Fibroblast of peridontal ligament (primary cell): ENCODE measurements around the gene SYNE1.
"Not testable (repeated sequence)": the region's sequence is repeated elsewhere in the genome, so short reads cannot be mapped to it uniquely, and the experiment has no call there.

Experiments used
- DNase-seq: peaks from one replicate; pipeline ENCODE4 v3.0.0-alpha.2; 2010; ENCODE audit errors: extremely low read depth

The SYNE1 gene

DNA sequence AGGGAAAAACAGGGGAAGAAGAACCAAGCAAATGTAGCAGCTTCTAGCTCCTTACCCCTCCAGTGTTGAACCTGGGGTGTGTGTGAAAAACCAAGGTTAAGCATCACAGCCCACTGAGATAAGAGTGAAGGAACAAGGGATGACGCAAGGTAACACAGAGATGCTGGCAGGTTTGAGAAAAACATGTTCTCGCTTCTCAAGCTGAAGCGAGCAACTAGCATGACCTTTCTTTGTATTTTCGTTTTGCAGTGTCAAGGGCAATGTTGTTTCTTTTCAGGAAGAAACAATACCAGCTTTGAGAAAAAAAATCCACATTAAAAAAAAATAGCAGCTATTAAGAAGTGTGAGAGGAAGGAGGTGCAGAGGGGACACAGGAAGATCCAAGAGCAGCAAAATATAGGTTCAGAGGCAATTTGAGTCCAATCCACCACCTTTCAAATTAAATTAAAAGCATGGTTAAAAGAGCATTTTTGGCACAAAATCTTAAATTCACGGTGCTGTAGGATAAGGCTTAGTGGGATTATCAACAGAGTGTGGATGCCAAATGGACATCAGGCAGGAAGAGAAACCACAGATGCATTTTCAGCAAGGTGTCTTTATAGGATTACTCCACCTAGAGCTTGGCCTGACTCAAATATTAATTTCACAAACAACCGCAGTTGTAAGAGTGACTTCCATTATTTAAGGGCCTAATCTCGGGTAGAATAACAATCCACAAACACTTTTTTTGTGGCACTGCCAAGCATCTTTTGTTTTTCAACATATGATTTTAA lies 70.9 kb downstream of the SYNE1 start:
- no peak for DNase-seq

DNA sequence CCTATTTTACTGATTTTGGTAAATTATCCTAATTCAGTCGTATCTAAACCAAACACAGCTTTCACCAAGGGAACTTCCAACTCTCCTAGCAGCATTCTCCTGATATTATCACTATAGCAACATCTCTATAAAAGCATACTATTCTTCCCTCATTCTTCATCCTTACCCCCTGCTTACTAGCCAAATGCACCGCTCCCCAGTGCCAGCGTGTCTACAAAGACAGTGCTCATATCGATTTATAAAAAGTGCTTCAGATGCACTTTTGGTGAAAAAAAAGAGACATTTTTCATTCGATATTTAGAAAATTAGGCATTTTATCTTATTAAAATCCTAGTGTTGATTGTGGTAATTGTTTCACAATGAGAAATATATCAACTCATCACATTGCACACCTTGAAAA lies 74.0 kb downstream of the SYNE1 start:
- no peak for DNase-seq

DNA sequence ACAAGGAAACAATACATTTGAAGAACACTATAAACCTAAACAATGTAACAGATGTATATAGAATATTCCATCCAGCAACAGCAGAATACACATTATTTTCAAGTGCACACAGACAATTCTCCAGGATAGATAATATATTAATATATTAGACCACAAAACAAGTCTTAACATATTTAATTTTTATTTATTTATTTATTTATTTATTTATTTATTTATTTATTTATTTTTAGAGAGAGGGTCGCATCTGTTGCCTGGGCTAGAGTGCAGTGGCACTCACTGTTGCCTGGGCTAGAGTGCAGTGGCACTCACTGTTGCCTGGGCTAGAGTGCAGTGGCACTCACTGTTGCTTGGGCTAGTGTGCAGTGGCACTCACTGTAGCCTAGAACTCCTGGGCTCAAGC lies 78.4 kb downstream of the SYNE1 start:
- DNase-seq, result not testable (repeated sequence)

- DNase-seq, result no peak
Measured at GRCh38 chr6:152557502-152557901, 79.7 kb downstream of the SYNE1 start.

GRCh38 chr6:152554851-152555250 lies 82.3 kb downstream of the SYNE1 start:
- no peak for DNase-seq

- DNase-seq, result peak; percentile 83
Measured at GRCh38 chr6:152552616-152553209, 84.4 kb downstream of the SYNE1 start.

GRCh38 chr6:152543519-152543918 lies 93.6 kb downstream of the SYNE1 start:
- no peak for DNase-seq

DNA sequence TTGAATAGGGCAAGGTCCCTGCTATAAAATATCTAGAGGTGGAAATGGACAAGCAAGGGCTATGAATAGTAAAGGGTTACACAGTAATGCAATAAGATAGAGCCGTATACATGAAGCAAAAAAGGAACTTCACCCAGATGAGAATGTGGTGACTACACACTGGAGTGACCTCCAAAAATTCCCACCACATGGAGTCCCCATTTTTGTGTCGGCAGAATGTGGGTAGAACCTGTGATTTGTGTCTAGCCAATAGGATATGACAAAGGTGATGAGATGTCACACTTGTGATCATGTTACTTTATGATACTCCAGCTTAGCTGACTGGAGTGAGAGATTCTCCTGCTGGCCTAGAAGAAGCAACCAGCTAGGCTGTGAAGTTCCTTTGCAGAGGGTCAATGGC lies 96.8 kb downstream of the SYNE1 start:
- DNase-seq, result no peak

DNA sequence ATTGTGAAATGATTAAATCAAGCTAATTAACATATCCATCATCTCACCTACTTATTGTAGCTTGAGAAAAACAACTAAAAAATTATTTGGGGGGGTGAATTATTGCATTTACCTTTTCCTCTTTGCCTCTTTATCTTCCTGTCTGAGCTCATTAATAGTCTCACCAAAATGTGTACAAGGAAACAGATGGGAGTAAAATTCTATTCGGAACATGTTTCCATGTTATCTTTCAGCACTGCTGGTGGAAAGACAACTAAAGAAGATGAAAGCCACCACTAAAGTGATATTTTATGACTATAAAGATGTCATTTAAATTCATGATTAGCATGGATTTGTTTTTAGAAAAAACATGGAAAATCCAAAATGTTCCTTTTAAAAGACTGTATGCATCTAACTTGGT lies 102.6 kb downstream of the SYNE1 start:
- no peak for DNase-seq

DNA sequence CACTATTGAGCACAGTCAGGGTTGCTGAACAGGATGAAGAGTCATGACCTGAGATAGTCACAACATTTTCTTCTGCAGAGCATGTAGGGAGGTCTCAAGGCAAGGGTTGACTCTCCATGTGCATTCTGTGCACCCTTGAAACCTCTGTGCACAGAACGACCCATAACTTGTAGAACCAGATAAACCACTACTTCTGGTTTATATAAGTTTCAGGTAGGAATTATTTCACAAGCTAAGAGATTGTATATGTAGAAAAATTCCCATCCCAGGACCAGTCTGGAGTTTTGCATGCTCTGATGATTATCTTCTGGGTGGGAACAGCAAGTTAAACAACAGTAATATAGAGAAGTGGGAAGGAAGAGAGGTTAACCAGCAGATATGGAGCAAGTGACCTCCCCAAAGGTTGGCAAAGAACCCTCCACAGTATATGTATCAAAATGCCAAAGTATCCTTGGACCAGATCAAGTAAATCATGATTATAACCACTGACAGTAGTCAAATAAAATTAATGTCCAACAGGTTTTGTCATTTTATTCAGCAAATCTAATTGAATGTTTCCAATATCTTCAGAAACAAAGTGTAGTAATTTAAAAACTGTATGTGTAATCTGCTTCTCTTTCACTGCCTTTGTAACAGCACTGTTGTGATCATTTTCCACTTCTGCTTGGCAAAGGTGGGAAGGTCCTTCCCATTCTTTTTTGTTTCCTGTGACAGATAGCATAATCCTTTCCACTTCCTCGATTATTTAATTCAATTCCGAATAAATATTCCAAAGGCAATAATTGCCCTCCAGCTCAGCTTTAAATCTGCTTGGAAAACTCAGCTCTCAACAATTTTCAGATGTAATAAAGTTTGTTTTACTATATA lies 104.4 kb downstream of the SYNE1 start:
- DNase-seq, result no peak

- DNase-seq, result no peak
Measured at GRCh38 chr6:152531659-152532058, 105.5 kb downstream of the SYNE1 start.

DNA sequence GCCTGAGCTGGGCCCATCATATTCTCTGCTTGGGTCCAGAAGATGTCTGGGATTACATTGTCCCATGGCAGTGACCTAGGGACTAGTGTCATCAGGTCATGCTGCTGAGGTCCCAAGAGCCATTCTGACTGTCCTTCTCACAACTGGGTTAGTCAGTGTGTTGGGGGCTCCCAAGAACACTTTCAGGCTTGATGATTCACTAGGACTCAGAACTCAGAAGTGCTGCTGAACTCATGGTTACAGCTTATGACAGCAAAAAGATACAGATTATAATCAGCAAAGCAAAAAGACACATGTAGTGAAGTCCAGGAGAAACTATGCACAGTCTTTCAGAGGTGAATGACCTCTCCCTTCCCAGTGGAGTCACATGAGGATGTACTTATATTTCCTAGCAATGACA lies 107.8 kb downstream of the SYNE1 start:
- peak; percentile 4 for DNase-seq

- not testable (repeated sequence) for DNase-seq
Measured at GRCh38 chr6:152514120-152514519, 123.0 kb downstream of the SYNE1 start.

DNA sequence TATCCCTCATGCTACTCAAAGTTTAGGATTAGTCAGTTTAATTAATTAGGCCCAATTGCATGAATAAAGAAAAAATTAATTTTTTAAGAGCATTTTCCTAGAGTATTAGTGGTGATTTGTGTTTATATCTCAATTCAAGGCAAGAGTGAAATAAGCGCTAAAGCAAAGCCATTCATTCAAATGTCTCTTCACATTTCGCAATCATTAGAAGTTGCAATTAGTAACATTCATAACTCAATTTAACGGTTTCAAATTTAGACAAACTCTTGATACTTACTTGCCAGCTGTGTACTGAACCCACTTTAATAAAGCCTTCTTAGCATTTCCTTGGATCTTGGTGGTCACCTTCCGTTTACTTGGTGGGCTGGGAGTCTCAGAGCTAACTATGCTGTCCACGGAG lies 127.2 kb downstream of the SYNE1 start:
- no peak for DNase-seq

GRCh38 chr6:152508477-152508876 lies 128.7 kb downstream of the SYNE1 start:
- DNase-seq, result no peak

GRCh38 chr6:152503546-152503945 lies 133.6 kb downstream of the SYNE1 start:
- no peak for DNase-seq

GRCh38 chr6:152502421-152503188 lies 134.6 kb downstream of the SYNE1 start:
- DNase-seq, result no peak

- DNase-seq, result no peak
Measured at GRCh38 chr6:152499931-152500330, 137.2 kb downstream of the SYNE1 start.

- DNase-seq, result no peak
Measured at GRCh38 chr6:152496731-152497130, 140.4 kb downstream of the SYNE1 start.

GRCh38 chr6:152495456-152495855 lies 141.7 kb downstream of the SYNE1 start:
- not testable (repeated sequence) for DNase-seq

DNA sequence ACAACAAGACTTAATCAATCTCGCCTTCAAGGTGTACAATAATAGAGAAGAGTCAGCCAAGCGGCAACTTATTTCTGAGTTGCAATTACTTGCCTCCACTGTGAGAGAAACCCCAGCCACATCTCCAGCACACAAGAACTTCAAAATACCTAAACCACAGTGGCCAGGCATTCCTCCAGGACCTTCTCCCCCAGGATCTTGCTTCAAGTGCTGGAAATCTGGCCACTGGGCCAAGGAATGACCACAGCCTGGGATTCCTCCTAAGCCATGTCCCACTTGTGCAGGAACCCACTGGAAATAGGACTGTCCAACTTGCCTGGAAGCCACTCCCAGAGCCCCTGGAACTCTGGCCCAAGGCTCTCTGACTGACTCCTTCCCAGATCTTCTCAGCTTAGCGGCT lies 144.9 kb downstream of the SYNE1 start:
- peak; percentile 57 for DNase-seq

DNA sequence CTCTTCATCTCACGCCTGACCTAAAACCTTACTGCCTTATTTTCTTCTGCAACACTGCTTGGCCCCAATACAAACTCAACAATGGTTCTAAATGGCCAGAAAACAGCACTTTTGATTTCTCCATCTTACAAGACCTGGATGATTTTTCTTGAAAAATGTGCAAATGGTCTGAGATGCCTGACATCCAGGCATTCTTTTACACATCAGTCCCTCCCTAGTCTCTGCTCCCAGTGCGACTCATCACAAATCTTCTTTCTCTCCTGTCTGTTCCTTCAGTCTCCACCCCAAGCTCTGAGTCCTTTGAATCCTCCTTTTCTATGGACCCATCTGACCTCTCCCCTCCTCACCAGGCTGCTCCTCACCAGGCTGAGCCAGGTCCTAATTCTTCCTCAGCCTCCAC lies 145.7 kb downstream of the SYNE1 start:
- peak; percentile 31 for DNase-seq
